ENCODE results near the gene KNL1. TPM values are rescaled to one million over a fixed set of nuclear protein-coding genes. Genes with fewer than 3 reads are reported as not detected.
A peak's percentile ranks its signal among the peaks of the same experiment; 100 is the strongest.

Gene KNL1
- total RNA-seq (10 to 100 TPM; 19.2 to 19.5 TPM), polyA plus RNA-seq (0.03 TPM)

DNA sequence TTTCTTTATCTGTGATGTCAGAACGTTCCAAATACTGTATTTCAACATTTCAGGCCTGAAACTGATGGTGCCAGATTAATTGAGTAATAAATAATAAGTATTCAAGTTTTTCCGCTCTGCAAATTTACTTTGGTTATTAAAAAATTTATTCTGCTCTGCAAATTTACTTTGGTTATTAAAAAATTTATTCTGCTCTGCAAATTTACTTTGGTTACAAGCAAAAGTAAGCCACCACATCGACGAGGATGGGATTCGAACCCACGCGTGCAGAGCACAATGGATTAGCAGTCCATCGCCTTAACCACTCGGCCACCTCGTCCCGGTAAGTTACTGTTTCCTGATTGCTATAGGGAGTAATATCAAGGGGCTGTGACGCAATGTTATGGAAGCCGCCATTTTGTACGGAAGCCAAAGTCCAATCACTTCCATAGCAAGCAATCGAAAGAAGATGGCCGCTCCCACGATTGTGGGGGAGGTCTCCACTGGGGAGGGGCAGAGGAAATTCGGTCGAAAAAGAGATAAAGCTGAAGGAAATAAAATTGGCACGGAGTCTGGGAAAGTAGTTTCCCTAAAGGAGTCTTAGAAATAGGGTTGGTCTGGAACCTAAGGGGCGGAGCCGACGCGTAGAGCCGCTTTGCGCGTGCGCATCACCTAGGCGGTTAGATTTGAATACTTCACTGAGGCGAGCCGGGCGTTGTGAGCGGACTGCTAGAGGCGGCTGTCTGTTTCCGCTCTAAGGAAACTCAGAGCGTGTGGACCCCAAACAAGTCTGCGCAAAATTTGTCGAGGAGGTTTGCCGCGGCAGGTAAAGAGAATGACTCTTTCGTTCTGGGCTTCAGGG is at the start of gene KNL1:
Gene KNL1 (plus strand): TSS at position 662 of the 841 bp plus-strand sequence. CDS start 8,683 bp downstream, outside the sequence.
- H3K36me3 ChIP-seq (ENCODE audit: insufficient read depth, low read length), result no peaks in the 10 kb centered on the region
- H3K27me3 ChIP-seq (ENCODE audit: insufficient read depth, low read length, poor library complexity, severe bottlenecking), result no peaks in the 10 kb centered on the region
- ChIA-PET POLR2A (interaction anchor here (0.6 to 1.1 kb wide), 3 partner anchors 11 to 156 kb away, joined by 3 to 7 read pairs (median 3); no protein-coding TSS in a partner anchor), CTCF (interaction anchor here (1.0 to 1.1 kb wide), 4 partner anchors 12 to 300 kb away, joined by 3 to 6 read pairs (median 4); partner anchors contain the start of genes RPUSD2 and VPS18)
- Mint-ChIP-seq H3K27me3 (peaks cover 2 to 7% of the 10 kb centered on the region in 2 donors), H3K36me3 (peaks cover 0 to 9% (median 3%) of the 10 kb centered on the region in 3 donors), H3K4me1 (peaks cover 33 to 41% (median 37%) of the 10 kb centered on the region in 3 donors), H3K27ac (peak within 1 kb of the TSS; percentile 95 to 100 (median 98)), H3K4me3 (peak within 1 kb of the TSS; percentile 93 to 97 (median 95)), H3K9me3 (no peaks in the 10 kb centered on the region)
- DNase-seq, result peak; percentile 81 to 92 (median 89)
- no peaks in the 10 kb centered on the region for H3K9me3 ChIP-seq (ENCODE audit: low read length)
- H3K4me1 ChIP-seq (ENCODE audit: insufficient read depth, low read length), result peaks cover 8% of the 10 kb centered on the region
- peak within 1 kb of the TSS; percentile 90 for H3K27ac ChIP-seq (ENCODE audit: low read depth, low read length)
- peak within 1 kb of the TSS; percentile 84 for H3K4me3 ChIP-seq (ENCODE audit: low read length)

DNA sequence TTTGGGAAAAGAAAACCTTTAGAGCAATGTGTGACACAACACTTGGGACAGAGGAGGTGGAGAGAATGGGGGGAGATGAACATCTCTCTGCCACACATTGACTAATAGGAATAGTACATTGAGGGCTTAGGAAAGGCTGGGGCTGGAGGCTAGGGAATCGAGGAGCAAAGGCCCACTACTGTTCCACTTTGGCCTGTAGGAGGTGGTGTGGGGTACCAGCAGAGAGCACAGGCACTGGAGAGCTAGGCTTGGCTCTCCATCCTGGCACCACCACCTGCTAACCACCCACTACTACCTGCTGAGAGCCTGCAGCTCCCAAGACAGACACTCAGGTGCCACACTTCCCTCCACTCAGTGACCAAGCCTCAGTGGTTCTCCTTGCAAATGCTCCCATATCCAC is 48.6 kb upstream of the KNL1 start:
- Mint-ChIP-seq H3K9me3 (no peaks in the 10 kb centered on the region), H3K4me1 (no peaks in the 10 kb centered on the region), H3K4me3 (no peak overlapping the region), H3K27me3 (no peaks in the 10 kb centered on the region), H3K27ac (no peak overlapping the region), H3K36me3 (peaks cover 7 to 45% (median 16%) of the 10 kb centered on the region in 3 donors)
- DNase-seq, result no peak
- Histone ChIP-seq H3K4me1 (ENCODE audit: insufficient read depth, low read length) (no peaks in the 10 kb centered on the region), H3K4me3 (ENCODE audit: low read length) (no peak overlapping the region), H3K36me3 (ENCODE audit: insufficient read depth, low read length) (peaks cover 5% of the 10 kb centered on the region), H3K27ac (ENCODE audit: low read depth, low read length) (no peak overlapping the region), H3K9me3 (ENCODE audit: low read length) (no peaks in the 10 kb centered on the region), H3K27me3 (ENCODE audit: insufficient read depth, low read length, poor library complexity, severe bottlenecking) (no peaks in the 10 kb centered on the region)
- ChIA-PET CTCF (no interaction called here), POLR2A (no interaction called here)

- peaks cover 17% of the 10 kb centered on the region for H3K36me3 ChIP-seq (ENCODE audit: insufficient read depth, low read length)
- CTCF ChIA-PET, result no interaction called here
- Mint-ChIP-seq H3K36me3 (peaks cover 7 to 58% (median 19%) of the 10 kb centered on the region in 3 donors), H3K27ac (no peak overlapping the region), H3K27me3 (no peaks in the 10 kb centered on the region), H3K4me1 (peaks cover 0 to 4% (median 0%) of the 10 kb centered on the region in 3 donors), H3K9me3 (no peaks in the 10 kb centered on the region), H3K4me3 (no peak overlapping the region)
- POLR2A ChIA-PET, result no interaction called here
- H3K27ac ChIP-seq (ENCODE audit: low read depth, low read length), result no peak overlapping the region
- DNase-seq, result no peak
- no peaks in the 10 kb centered on the region for H3K27me3 ChIP-seq (ENCODE audit: insufficient read depth, low read length, poor library complexity, severe bottlenecking)
- H3K4me3 ChIP-seq (ENCODE audit: low read length), result no peak overlapping the region
- H3K9me3 ChIP-seq (ENCODE audit: low read length), result no peaks in the 10 kb centered on the region
- H3K4me1 ChIP-seq (ENCODE audit: insufficient read depth, low read length), result no peaks in the 10 kb centered on the region
These were observed 45.4 kb upstream of the KNL1 start for GRCh38 chr15:40548610-40549009.

DNA sequence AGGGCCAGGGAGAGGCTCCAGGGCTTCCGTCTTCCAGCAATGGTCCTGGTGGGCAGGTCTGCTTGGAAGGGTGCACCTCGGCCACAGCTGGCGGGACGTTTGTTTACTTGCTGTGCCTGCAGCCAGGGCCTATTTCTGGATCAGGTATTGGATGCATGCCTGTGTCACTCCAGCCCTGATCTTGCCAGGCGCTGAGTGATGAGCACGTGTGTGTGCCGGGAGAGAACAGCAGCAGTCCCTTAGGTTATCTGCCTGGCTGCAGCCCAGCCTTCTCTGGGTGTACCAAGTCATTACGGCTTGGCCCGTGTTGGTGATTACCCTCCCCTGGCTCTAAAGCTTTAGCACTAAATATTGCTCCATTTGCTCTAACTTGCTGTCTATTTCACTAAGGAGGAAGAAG is 44.2 kb upstream of the KNL1 start:
- no peaks in the 10 kb centered on the region for H3K9me3 Mint-ChIP-seq
- no peaks in the 10 kb centered on the region for H3K4me1 ChIP-seq (ENCODE audit: insufficient read depth, low read length)
- ChIA-PET CTCF (no interaction called here), POLR2A (no interaction called here)
- H3K4me1 Mint-ChIP-seq, result peaks cover 0 to 4% (median 0%) of the 10 kb centered on the region in 3 donors
- no peak overlapping the region for H3K4me3 Mint-ChIP-seq
- no peak overlapping the region for H3K27ac ChIP-seq (ENCODE audit: low read depth, low read length)
- H3K27ac Mint-ChIP-seq, result no peak overlapping the region
- H3K27me3 ChIP-seq (ENCODE audit: insufficient read depth, low read length, poor library complexity, severe bottlenecking), result no peaks in the 10 kb centered on the region
- no peaks in the 10 kb centered on the region for H3K27me3 Mint-ChIP-seq
- H3K9me3 ChIP-seq (ENCODE audit: low read length), result no peaks in the 10 kb centered on the region
- no peak overlapping the region for H3K4me3 ChIP-seq (ENCODE audit: low read length)
- H3K36me3 Mint-ChIP-seq, result peaks cover 7 to 69% (median 25%) of the 10 kb centered on the region in 3 donors
- peaks cover 22% of the 10 kb centered on the region for H3K36me3 ChIP-seq (ENCODE audit: insufficient read depth, low read length)
- no peak for DNase-seq

- Mint-ChIP-seq H3K27ac (peak overlapping the region in 1 of 8 donors; percentile 68), H3K9me3 (no peaks in the 10 kb centered on the region), H3K4me3 (no peak overlapping the region), H3K27me3 (no peaks in the 10 kb centered on the region), H3K4me1 (peaks cover 0 to 4% (median 0%) of the 10 kb centered on the region in 3 donors), H3K36me3 (peaks cover 13 to 75% (median 25%) of the 10 kb centered on the region in 3 donors)
- ChIA-PET CTCF (no interaction called here), POLR2A (no interaction called here)
- H3K4me1 ChIP-seq (ENCODE audit: insufficient read depth, low read length), result no peaks in the 10 kb centered on the region
- H3K27me3 ChIP-seq (ENCODE audit: insufficient read depth, low read length, poor library complexity, severe bottlenecking), result no peaks in the 10 kb centered on the region
- no peak overlapping the region for H3K27ac ChIP-seq (ENCODE audit: low read depth, low read length)
- H3K4me3 ChIP-seq (ENCODE audit: low read length), result no peak overlapping the region
- no peaks in the 10 kb centered on the region for H3K9me3 ChIP-seq (ENCODE audit: low read length)
- no peak for DNase-seq
- peaks cover 26% of the 10 kb centered on the region for H3K36me3 ChIP-seq (ENCODE audit: insufficient read depth, low read length)
These were observed 43.6 kb upstream of the KNL1 start for GRCh38 chr15:40550341-40551037.

- Mint-ChIP-seq H3K27me3 (no peaks in the 10 kb centered on the region), H3K4me1 (peaks cover 2 to 27% (median 15%) of the 10 kb centered on the region in 3 donors), H3K36me3 (peaks cover 15 to 81% (median 23%) of the 10 kb centered on the region in 3 donors), H3K4me3 (no peak overlapping the region), H3K27ac (peak overlapping the region in 1 of 8 donors; percentile 29), H3K9me3 (no peaks in the 10 kb centered on the region)
- no peaks in the 10 kb centered on the region for H3K4me1 ChIP-seq (ENCODE audit: insufficient read depth, low read length)
- DNase-seq, result no peak
- no peak overlapping the region for H3K4me3 ChIP-seq (ENCODE audit: low read length)
- ChIA-PET CTCF (no interaction called here), POLR2A (no interaction called here)
- H3K9me3 ChIP-seq (ENCODE audit: low read length), result no peaks in the 10 kb centered on the region
- no peaks in the 10 kb centered on the region for H3K27me3 ChIP-seq (ENCODE audit: insufficient read depth, low read length, poor library complexity, severe bottlenecking)
- peaks cover 38% of the 10 kb centered on the region for H3K36me3 ChIP-seq (ENCODE audit: insufficient read depth, low read length)
- H3K27ac ChIP-seq (ENCODE audit: low read depth, low read length), result no peak overlapping the region
These were observed 39.9 kb upstream of the KNL1 start for GRCh38 chr15:40554161-40554525.

DNA sequence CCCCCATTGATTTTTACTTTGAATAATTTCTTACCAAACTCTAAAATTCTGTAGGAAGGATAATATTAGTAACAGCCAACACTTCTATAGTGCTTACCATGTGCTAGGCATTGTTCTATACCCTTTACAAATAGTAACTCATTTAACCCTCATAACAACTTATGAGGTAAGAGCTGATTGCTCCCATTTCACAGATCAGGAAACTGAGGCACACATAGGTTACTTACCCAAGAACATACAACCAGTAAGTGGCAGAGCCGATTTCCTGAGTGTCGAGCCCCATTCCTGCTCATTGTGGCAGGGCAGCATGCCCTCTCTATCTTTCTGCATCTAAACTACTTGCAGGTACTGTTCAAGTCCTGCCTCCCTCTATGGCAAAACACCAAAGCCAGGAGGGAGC is 38.2 kb upstream of the KNL1 start:
- Mint-ChIP-seq H3K27ac (peak overlapping the region in 1 of 8 donors; percentile 12), H3K4me3 (no peak overlapping the region), H3K9me3 (no peaks in the 10 kb centered on the region), H3K4me1 (peaks cover 5 to 44% (median 29%) of the 10 kb centered on the region in 3 donors), H3K27me3 (no peaks in the 10 kb centered on the region), H3K36me3 (peaks cover 15 to 77% (median 32%) of the 10 kb centered on the region in 3 donors)
- CTCF ChIA-PET, result no interaction called here
- Histone ChIP-seq H3K36me3 (ENCODE audit: insufficient read depth, low read length) (peaks cover 30% of the 10 kb centered on the region), H3K4me1 (ENCODE audit: insufficient read depth, low read length) (no peaks in the 10 kb centered on the region), H3K27ac (ENCODE audit: low read depth, low read length) (no peak overlapping the region), H3K9me3 (ENCODE audit: low read length) (no peaks in the 10 kb centered on the region), H3K27me3 (ENCODE audit: insufficient read depth, low read length, poor library complexity, severe bottlenecking) (no peaks in the 10 kb centered on the region), H3K4me3 (ENCODE audit: low read length) (no peak overlapping the region)
- no peak for DNase-seq
- POLR2A ChIA-PET, result no interaction called here

Measured in CD8-positive, alpha-beta memory T cell (primary cell).